ENCODE results near the gene FADS6. TPM values are rescaled to one million over a fixed set of nuclear protein-coding genes. Genes with fewer than 3 reads are reported as not detected.

Gene FADS6
- total and polyA plus RNA-seq, 2 of the 13 experiments (the other 11 are each of a cell fraction or from before 2014, with no cell fraction given) = 0.11 TPM

- TF ChIP-seq, protein P1, sequence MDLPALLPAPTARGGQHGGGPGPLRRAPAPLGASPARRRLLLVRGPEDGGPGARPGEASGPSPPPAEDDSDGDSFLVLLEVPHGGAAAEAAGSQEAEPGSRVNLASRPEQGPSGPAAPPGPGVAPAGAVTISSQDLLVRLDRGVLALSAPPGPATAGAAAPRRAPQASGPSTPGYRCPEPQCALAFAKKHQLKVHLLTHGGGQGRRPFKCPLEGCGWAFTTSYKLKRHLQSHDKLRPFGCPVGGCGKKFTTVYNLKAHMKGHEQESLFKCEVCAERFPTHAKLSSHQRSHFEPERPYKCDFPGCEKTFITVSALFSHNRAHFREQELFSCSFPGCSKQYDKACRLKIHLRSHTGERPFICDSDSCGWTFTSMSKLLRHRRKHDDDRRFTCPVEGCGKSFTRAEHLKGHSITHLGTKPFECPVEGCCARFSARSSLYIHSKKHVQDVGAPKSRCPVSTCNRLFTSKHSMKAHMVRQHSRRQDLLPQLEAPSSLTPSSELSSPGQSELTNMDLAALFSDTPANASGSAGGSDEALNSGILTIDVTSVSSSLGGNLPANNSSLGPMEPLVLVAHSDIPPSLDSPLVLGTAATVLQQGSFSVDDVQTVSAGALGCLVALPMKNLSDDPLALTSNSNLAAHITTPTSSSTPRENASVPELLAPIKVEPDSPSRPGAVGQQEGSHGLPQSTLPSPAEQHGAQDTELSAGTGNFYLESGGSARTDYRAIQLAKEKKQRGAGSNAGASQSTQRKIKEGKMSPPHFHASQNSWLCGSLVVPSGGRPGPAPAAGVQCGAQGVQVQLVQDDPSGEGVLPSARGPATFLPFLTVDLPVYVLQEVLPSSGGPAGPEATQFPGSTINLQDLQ (CRISPR knock-in tag; IDR thresholded peaks at IDR 0.05) = no peak; the same call in 1 of the 2 replicates
- peak; percentile 72 for TF ChIP-seq ZBTB20 (CRISPR knock-in tag; IDR thresholded peaks at IDR 0.05; ENCODE audit: borderline replicate concordance, low read depth)
- TF ChIP-seq, protein P2, sequence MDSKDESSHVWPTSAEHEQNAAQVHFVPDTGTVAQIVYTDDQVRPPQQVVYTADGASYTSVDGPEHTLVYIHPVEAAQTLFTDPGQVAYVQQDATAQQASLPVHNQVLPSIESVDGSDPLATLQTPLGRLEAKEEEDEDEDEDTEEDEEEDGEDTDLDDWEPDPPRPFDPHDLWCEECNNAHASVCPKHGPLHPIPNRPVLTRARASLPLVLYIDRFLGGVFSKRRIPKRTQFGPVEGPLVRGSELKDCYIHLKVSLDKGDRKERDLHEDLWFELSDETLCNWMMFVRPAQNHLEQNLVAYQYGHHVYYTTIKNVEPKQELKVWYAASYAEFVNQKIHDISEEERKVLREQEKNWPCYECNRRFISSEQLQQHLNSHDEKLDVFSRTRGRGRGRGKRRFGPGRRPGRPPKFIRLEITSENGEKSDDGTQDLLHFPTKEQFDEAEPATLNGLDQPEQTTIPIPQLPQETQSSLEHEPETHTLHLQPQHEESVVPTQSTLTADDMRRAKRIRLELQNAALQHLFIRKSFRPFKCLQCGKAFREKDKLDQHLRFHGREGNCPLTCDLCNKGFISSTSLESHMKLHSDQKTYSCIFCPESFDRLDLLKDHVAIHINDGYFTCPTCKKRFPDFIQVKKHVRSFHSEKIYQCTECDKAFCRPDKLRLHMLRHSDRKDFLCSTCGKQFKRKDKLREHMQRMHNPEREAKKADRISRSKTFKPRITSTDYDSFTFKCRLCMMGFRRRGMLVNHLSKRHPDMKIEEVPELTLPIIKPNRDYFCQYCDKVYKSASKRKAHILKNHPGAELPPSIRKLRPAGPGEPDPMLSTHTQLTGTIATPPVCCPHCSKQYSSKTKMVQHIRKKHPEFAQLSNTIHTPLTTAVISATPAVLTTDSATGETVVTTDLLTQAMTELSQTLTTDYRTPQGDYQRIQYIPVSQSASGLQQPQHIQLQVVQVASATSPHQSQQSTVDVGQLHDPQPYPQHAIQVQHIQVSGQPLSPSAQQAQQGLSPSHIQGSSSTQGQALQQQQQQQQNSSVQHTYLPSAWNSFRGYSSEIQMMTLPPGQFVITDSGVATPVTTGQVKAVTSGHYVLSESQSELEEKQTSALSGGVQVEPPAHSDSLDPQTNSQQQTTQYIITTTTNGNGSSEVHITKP (CRISPR knock-in tag; IDR thresholded peaks at IDR 0.05; ENCODE audit: low read depth) = peak; percentile 56; the same call in 1 of the 2 replicates
- no peak for TF ChIP-seq SIN3B (IDR thresholded peaks at IDR 0.05; ENCODE audit: low read length)
- peak; percentile 87; the same call in 1 of the 2 replicates for TF ChIP-seq GLI4 (CRISPR knock-in tag; IDR thresholded peaks at IDR 0.05; ENCODE audit: borderline replicate concordance)
- TF ChIP-seq ZNF878 (CRISPR knock-in tag; IDR thresholded peaks at IDR 0.05) = no peak
- TF ChIP-seq SMC3 (IDR thresholded peaks at IDR 0.05; ENCODE audit: low read length) = no peak
- 0 out of 2 replicates have a peak, but pooled peaks have one; percentile 46 for TF ChIP-seq SOX5 (CRISPR knock-in tag; IDR thresholded peaks at IDR 0.05; ENCODE audit: borderline replicate concordance)
- no peak for TF ChIP-seq MLLT10 (CRISPR knock-in tag; IDR thresholded peaks at IDR 0.05)
- peak; percentile 51; the same call in 1 of the 2 replicates for TF ChIP-seq DNMT3B (CRISPR knock-in tag; conservative IDR thresholded peaks at IDR 0.05)
- no peak for TF ChIP-seq SNRNP70 (IDR thresholded peaks at IDR 0.05; ENCODE audit: low read depth, low read length)
- peak; percentile 89 for TF ChIP-seq CSRNP1 (CRISPR knock-in tag; IDR thresholded peaks at IDR 0.05)
- peak; percentile 46; the same call in 1 of the 2 replicates for TF ChIP-seq ZNF598 (CRISPR knock-in tag; IDR thresholded peaks at IDR 0.05; ENCODE audit: borderline replicate concordance)
- TF ChIP-seq SP1 (IDR thresholded peaks at IDR 0.05) = no peak
- no peak for TF ChIP-seq SP1 (CRISPR knock-in tag; IDR thresholded peaks at IDR 0.05)
- TF ChIP-seq CBX5 (CRISPR knock-in tag; IDR thresholded peaks at IDR 0.05; ENCODE audit: borderline replicate concordance) = 0 out of 2 replicates have a peak, but pooled peaks have one; percentile 25
- TF ChIP-seq POLR2A (IDR thresholded peaks at IDR 0.05; ENCODE audit: insufficient read depth in 1 of 2, low read depth in 2 of 2, low read length in 2 of 2) = peak; percentile 83 to 100
- TF ChIP-seq SOX13 (IDR thresholded peaks at IDR 0.05) = no peak
- 0 out of 4 replicates have a peak, but pooled peaks of 1 of the 2 experiments have one; percentile 35 for TF ChIP-seq SOX13 (CRISPR knock-in tag; conservative IDR thresholded peaks at IDR 0.05 in 1 of 2, IDR thresholded peaks at IDR 0.05 in 1 of 2)
- TF ChIP-seq MEIS1 (CRISPR knock-in tag; IDR thresholded peaks at IDR 0.05; ENCODE audit: borderline replicate concordance) = peak; percentile 86; the same call in 1 of the 2 replicates
- TF ChIP-seq ZNF101 (CRISPR knock-in tag; IDR thresholded peaks at IDR 0.05; ENCODE audit: borderline replicate concordance, low read depth) = no peak
- TF ChIP-seq ZNF549 (CRISPR knock-in tag; IDR thresholded peaks at IDR 0.05) = no peak
- no peak; the same call in 1 of the 2 replicates for TF ChIP-seq ZNF329 (CRISPR knock-in tag; IDR thresholded peaks at IDR 0.05; ENCODE audit: low read depth)
Measured at GRCh38 chr17:74872313-74873036, 21.0 kb downstream of the FADS6 start, which contains the start of gene FDXR (continued).
